Stimulated activated CD4-positive, alpha-beta T cell treated with anti-CD3 and anti-CD28 coated beads, Interleukin-4, amount 100 ng/mL, for 48 hours (primary cell): ENCODE measurements around the gene ETV6.

ENCODE experiments used
- DNase-seq, 2 donors: peaks; one replicate each; pipeline ENCODE4 v3.0.0-alpha.2; 2020; ENCODE audit warnings: low read depth in 2 of 2

ETV6 gene

GRCh38 chr12:11716794-11717518 lies 67.5 kb downstream of the ETV6 start:
- no peak for DNase-seq

GRCh38 chr12:11717519-11717961 lies 68.1 kb downstream of the ETV6 start:
- DNase-seq: no peak

DNA sequence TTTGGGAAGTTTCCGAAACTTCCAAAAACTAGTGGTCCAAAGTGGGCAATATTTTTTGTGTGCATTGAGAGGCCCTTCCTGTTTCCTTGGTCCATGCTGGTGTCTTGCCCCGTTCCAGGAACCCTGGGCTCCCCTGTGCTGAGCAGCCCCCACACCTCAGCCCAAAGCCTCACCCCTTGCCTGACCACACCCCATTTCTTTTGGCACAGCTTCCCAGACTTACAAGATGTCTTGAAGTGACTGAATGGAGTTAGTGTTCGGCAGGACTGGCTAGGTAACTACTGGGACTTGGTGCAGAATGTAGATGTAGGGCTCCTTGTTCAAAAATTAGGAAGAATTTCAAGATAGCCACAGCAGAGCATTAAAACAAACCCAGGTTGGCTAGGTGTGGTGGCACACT lies 68.6 kb downstream of the ETV6 start:
- no peak for DNase-seq

GRCh38 chr12:11718768-11719253 lies 69.3 kb downstream of the ETV6 start:
- no peak for DNase-seq

- peak in 1 of 2 donors; percentile 33 for DNase-seq
Observed at GRCh38 chr12:11719678-11720099, 70.2 kb downstream of the ETV6 start.

- no peak for DNase-seq
Observed at GRCh38 chr12:11722071-11722470, 72.6 kb downstream of the ETV6 start.

- DNase-seq: no peak
Observed at GRCh38 chr12:11722578-11723138, 73.2 kb downstream of the ETV6 start.

- no peak for DNase-seq
Observed at GRCh38 chr12:11723993-11724392, 74.5 kb downstream of the ETV6 start.

GRCh38 chr12:11724888-11725311 lies 75.4 kb downstream of the ETV6 start:
- no peak for DNase-seq

GRCh38 chr12:11725686-11726085 lies 76.2 kb downstream of the ETV6 start:
- no peak for DNase-seq

GRCh38 chr12:11726659-11727058 lies 77.2 kb downstream of the ETV6 start:
- no peak for DNase-seq

DNA sequence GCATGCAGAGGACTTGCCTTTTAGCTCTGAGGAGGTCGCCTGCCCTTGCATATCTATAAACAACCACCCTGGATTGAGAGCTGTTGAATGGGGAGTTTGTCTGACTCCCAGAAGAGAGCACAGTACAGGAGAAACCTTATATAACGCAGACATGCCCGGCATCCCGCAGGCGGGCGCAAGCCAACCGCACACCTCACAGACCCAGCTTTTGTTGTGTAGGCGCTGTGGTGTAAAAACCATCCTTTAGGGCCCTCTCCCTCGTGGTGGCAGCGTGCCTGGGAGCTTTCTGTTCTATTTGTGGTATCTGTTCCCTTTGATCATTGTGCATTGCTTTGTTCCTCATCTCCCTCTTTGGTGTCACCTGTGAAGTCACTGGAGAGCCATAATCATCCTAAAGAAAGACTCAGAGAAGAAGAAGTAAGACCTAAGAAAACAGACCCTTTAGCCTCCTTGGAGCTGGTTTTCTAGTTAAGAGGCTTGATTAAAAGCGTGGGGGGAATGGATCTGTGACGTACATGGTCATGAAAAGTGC lies 77.7 kb downstream of the ETV6 start:
- peak; percentile 34 to 45 for DNase-seq

- no peak for DNase-seq
Observed at GRCh38 chr12:11728154-11728755, 78.8 kb downstream of the ETV6 start.

DNA sequence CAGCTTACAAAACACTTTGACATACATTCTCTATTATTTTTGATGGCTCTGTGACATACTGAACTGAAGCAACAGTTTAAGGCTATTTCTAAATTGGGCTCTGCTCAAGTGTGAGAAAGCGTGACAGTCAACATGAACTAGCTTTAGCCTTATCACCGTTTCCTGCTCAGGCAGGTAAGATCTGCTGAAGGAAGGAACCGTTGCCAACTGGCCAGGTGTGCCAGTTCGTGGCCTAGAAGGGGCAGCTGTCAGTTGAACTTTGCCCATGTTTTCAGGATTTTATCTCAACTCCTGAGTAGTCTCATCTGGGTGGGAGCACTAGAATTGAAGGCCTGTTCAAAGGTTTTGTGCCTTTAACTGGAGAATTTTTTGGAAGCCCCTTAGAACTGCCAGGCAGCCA lies 79.5 kb downstream of the ETV6 start:
- DNase-seq: no peak

DNA sequence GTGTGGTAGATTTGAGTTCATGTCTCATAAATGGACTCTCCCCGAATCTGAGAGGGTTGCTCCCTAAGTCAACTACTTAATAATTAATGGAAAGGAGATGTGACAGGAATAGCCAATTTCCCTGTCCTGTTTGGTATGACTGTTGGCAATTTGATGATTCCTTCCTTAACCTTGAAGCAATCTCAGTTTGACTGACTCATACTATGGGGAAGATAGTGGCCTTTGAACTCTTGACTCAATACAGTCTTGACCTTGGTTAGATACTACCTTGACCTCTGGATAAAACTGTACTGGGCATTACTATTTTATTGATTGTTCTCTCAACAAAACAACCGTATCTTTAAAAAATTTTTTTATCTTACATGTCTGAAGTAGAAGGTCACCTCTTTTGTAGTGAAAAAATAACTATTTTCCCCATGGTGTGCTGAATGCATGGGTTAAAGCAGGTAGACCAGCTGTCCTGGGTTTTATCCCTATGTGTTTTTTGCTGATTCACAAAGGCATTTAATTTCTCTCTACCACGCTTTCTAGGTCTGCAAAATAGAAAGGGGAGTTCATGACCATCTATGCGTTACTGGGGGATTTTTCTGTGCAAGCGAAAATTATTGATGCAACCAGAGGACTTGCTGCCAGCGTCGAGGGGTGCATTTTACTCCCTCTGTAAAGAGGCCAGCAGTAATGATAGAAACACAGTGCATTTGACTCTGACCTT lies 80.1 kb downstream of the ETV6 start:
- DNase-seq: no peak

DNA sequence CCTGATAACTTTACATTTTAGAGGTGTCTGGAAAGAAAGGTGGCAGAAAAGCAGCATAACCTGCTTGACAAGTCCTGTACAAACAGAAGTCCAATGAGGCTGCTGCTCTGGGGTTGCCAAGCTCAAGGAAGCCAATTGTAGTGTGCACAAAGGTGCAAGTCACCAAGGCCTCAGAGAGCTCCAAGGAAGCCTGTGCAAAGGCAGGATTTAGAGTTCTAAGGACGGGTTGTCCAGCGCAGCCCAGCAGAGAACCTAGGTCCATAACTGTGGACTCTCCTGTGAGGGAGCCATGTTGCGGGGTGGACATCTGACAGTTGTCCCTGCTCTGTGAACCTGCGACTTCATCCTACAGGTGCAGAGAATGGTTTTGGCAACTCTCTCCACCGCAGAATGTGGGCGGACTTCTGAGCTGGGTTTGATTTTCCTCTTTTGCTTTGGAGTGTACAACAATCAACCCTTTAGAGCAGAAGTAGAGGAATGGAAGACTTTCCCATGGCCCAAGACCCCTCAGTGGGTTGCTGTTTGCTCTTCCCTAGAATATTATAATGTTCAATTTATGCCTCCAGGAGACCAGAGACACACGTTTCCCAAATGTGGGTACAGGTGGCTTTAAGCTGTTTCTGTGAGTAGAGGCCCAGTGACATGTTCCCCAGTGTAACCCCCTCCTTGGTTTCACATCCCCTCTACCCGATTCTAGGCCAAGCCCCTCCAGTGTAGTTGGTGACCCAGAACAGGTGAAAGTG lies 81.0 kb downstream of the ETV6 start:
- no peak for DNase-seq

- no peak for DNase-seq
Observed at GRCh38 chr12:11731042-11731357, 81.5 kb downstream of the ETV6 start.

GRCh38 chr12:11731455-11731854 lies 82.0 kb downstream of the ETV6 start:
- DNase-seq: no peak

GRCh38 chr12:11732023-11732422 lies 82.5 kb downstream of the ETV6 start:
- no peak for DNase-seq

GRCh38 chr12:11732715-11733114 lies 83.2 kb downstream of the ETV6 start:
- DNase-seq: no peak

DNA sequence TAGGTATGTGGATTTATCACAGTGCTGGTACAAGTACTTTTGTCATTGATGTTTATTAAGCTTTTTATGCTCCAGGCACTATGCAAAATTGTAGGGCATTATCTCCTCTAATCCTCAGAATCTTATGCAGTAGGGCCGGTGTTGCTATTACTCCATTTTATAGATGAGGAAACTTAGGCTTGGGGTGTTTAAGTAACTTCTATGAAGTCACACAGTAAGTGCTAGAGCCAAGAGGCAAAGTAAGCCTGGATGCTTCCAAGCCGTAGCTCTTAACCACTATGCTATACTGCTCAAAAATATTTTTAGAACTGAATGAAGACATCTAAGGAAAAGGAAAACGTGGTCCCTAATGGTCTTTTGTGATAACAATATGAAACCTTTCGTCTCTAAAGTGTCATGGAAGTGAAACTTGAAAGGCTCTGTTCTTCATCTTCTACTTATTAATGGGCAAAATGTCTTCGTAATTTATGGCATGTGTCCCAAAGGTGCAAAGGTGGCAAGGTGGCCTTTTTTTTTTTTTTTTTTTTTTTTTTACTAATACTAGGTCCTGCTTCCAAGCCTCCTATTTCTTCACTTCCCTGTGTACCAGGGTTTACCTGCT lies 85.2 kb downstream of the ETV6 start:
- no peak for DNase-seq
